CD14-positive monocyte (primary cell): ENCODE data around the gene WWOX. TPM values are rescaled to one million over a fixed set of nuclear protein-coding genes. Genes with fewer than 3 reads are reported as not detected.

ENCODE experiments used
- DNase-seq, 3 donors: peaks; one replicate each; pipeline ENCODE4 v3.0.0-alpha.2; 2011 to 2022
- H2AFZ ChIP-seq: 2 replicates; pipeline ENCODE4 v1.6.0; 2012; ENCODE audit warnings: mild to moderate bottlenecking, low read depth, low read length, inconsistent platforms; ENCODE audit not compliant: insufficient read depth, poor library complexity, severe bottlenecking
- H3K27ac ChIP-seq, 2 donors: 1 replicate in 1 of 2; 2 replicates in 1 of 2; pipeline ENCODE4 v1.5.1; 2012 to 2013; ENCODE audit warnings: low read length in 2 of 2, control low read depth in 1 of 2, inconsistent platforms in 1 of 2, low read depth in 1 of 2, mild to moderate bottlenecking in 1 of 2
- H3K27me3 ChIP-seq, 2 donors: one replicate each; pipeline versions ENCODE4 v1.6.0 to v1.6.1; 2011 to 2013; ENCODE audit warnings: low read length in 2 of 2; ENCODE audit not compliant: control insufficient read depth in 2 of 2, insufficient read depth in 2 of 2
- H3K36me3 ChIP-seq, 2 donors: replicated peaks in 1 of 2; 1 replicate in 1 of 2; 2 replicates in 1 of 2; pipeline versions ENCODE4 v1.5.1 to v1.6.1; 2012 to 2013; ENCODE audit warnings: low read length in 2 of 2, control low read depth in 1 of 2, inconsistent platforms in 1 of 2, mild to moderate bottlenecking in 1 of 2; ENCODE audit not compliant: insufficient read depth in 2 of 2, control insufficient read depth in 1 of 2
- H3K4me1 ChIP-seq, 2 donors: 1 replicate in 1 of 2; 2 replicates in 1 of 2; pipeline versions ENCODE4 v1.5.1 to v1.6.1; 2012 to 2013; ENCODE audit warnings: low read length in 2 of 2, control low read depth in 1 of 2, inconsistent platforms in 1 of 2, mild to moderate bottlenecking in 1 of 2, moderate library complexity in 1 of 2; ENCODE audit not compliant: insufficient read depth in 2 of 2, control insufficient read depth in 1 of 2
- H3K4me2 ChIP-seq: replicated peaks from 2 replicates; pipeline ENCODE3; 2012; ENCODE audit warnings: low read length, moderate library complexity, mild to moderate bottlenecking; ENCODE audit not compliant: poor library complexity, severe bottlenecking; ENCODE audit errors: extremely low read depth
- H3K4me3 ChIP-seq, 3 experiments: fragments of 200-600 bp in 1 of 3; sonication (generic) in 1 of 3; replicated peaks in 1 of 3; 1 replicate in 2 of 3; 2 replicates in 1 of 3; pipeline ENCODE4 v1.5.1; 2011 to 2013; ENCODE audit warnings: low read length in 3 of 3, mild to moderate bottlenecking in 3 of 3, control low read depth in 2 of 3, low read depth in 2 of 3, inconsistent platforms in 1 of 3, moderate library complexity in 1 of 3
- H3K79me2 ChIP-seq: 2 replicates; pipeline ENCODE4 v1.6.0; 2012; ENCODE audit warnings: mild to moderate bottlenecking, control low read depth, inconsistent platforms, low read length, moderate library complexity; ENCODE audit not compliant: insufficient read depth
- H3K9ac ChIP-seq: 2 replicates; pipeline ENCODE4 v1.6.0; 2017; ENCODE audit warnings: low read length, mild to moderate bottlenecking; ENCODE audit not compliant: insufficient read depth, poor library complexity, severe bottlenecking
- H3K9me3 ChIP-seq, 2 donors: replicated peaks in 1 of 2; 1 replicate in 1 of 2; 2 replicates in 1 of 2; pipeline versions ENCODE4 v1.5.1 to v1.6.1; 2012 to 2013; ENCODE audit warnings: low read length in 2 of 2, control low read depth in 1 of 2; ENCODE audit not compliant: control insufficient read depth in 1 of 2, insufficient read depth in 1 of 2
- H4K20me1 ChIP-seq: 2 replicates; pipeline ENCODE4 v1.6.0; 2012; ENCODE audit warnings: mild to moderate bottlenecking, low read length, control low read depth, moderate library complexity; ENCODE audit not compliant: insufficient read depth
- H3K27ac Mint-ChIP-seq, 7 donors: one replicate each; pipeline ENCODE4 v1.8.0; 2020; ENCODE audit warnings: mild to moderate bottlenecking in 7 of 7, mixed read lengths in 7 of 7, moderate library complexity in 6 of 7, inconsistent platforms in 2 of 7
- H3K27me3 Mint-ChIP-seq, 3 donors: one replicate each; pipeline ENCODE4 v1.8.0; 2021 to 2022; ENCODE audit warnings: low read depth in 3 of 3, mild to moderate bottlenecking in 3 of 3, mixed read lengths in 3 of 3, moderate library complexity in 3 of 3, inconsistent platforms in 1 of 3
- H3K36me3 Mint-ChIP-seq, 2 donors: one replicate each; pipeline ENCODE4 v1.8.0; 2020; ENCODE audit warnings: mixed read lengths in 2 of 2, inconsistent platforms in 1 of 2, mild to moderate bottlenecking in 1 of 2
- H3K4me1 Mint-ChIP-seq: one replicate; pipeline ENCODE4 v1.8.0; 2020; ENCODE audit warnings: mild to moderate bottlenecking, mixed read lengths
- H3K4me3 Mint-ChIP-seq, 2 donors: one replicate each; pipeline ENCODE4 v1.8.0; 2020; ENCODE audit warnings: mild to moderate bottlenecking in 2 of 2, mixed read lengths in 2 of 2, moderate library complexity in 1 of 2
- H3K9me3 Mint-ChIP-seq, 7 donors: one replicate each; pipeline ENCODE4 v1.8.0; 2020 to 2022; ENCODE audit warnings: mixed read lengths in 7 of 7, mild to moderate bottlenecking in 6 of 7, moderate library complexity in 6 of 7, inconsistent platforms in 2 of 7
- CTCF ChIP-seq: fragments of 200-600 bp; IDR thresholded peaks from one replicate; pipeline ENCODE4 v1.8.0; 2022; ENCODE audit warnings: antibody characterized with exemption, mild to moderate bottlenecking
- WGBS: methylation state at CpG from one replicate; pipeline ENCODE4 v1.1.5; 2013; ENCODE audit warnings: missing lambda C conversion rate; ENCODE audit not compliant: insufficient coverage; 5-methylcytosine and 5-hydroxymethylcytosine counted together
- intact Hi-C, 2 donors: fragments of 100-400 bp; cut with micrococcal nuclease; formaldehyde crosslinking; loops; one replicate each; pipeline versions ENCODE4 v1.15.0 to v1.15.1; 2023
- polyA plus RNA-seq, 3 donors: library from polyadenylated mRNA; depleted of rRNA in 1 of 3; unstranded in 2 of 3; stranded (reverse) in 1 of 3; fragments of 300-500 nt in 2 of 3; fragments of >200 nt in 1 of 3; fragmentation: Illumina TruSeq in 2 of 3; gene quantifications; 1 replicate in 2 of 3; 2 replicates in 1 of 3; pipeline ENCODE4 v1.2.3, GENCODE V29; 2012 to 2021

The WWOX gene
- polyA plus RNA-seq, 3 donors: 4.0 to 7.0 (median 6.3) TPM

DNA sequence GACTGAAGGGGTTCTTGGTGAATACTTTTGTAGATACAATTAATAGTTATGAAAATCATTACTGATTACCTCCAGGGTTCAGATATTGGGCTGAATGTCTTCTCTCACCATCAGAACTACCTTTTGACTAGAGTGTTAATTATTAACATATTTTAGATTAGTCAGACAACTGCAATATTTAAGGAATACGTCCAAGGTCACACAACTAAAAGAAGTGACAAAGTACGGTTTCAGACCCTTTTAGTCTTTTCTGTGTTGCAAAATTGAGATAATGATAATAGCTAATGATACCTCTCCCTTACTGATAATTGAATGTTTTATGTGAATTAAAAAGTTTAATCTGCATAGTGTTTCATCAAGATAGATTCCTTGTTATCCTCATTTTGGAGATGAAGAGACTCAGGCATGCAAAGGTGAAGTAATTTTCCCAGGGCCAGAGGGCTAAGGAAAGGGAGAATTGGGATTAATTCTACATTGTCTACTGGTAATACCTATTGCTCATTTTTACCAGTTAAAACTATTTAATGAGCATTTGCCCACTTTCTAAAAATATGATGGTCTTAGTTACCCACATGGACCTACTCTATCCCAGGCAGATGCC is 107.3 kb downstream of the WWOX start:
- Mint-ChIP-seq H3K4me1 (no peaks in the 10 kb centered on the region), H3K36me3 (no peaks in the 10 kb centered on the region), H3K9me3 (peaks cover 0 to 4% (median 0%) of the 10 kb centered on the region in 7 donors), H3K27ac (no peak overlapping the region), H3K4me3 (no peak overlapping the region), H3K27me3 (no peaks in the 10 kb centered on the region)
- DNase-seq: no peak
- no peak overlapping the region for H2AFZ ChIP-seq
- H3K4me2 ChIP-seq: no peak overlapping the region
- no CpG with 5 or more reads among the region's 2 CpGs for WGBS
- H4K20me1 ChIP-seq: no peaks in the 10 kb centered on the region
- H3K27ac ChIP-seq: no peak overlapping the region
- no peaks in the 10 kb centered on the region for H3K79me2 ChIP-seq
- intact Hi-C loops: no loop called here
- H3K9me3 ChIP-seq: no peaks in the 10 kb centered on the region
- H3K36me3 ChIP-seq: no peaks in the 10 kb centered on the region
- no peaks in the 10 kb centered on the region for H3K27me3 ChIP-seq
- no peak overlapping the region for H3K9ac ChIP-seq
- no peak for TF ChIP-seq CTCF
- H3K4me1 ChIP-seq: no peaks in the 10 kb centered on the region
- no peak overlapping the region for H3K4me3 ChIP-seq

DNA sequence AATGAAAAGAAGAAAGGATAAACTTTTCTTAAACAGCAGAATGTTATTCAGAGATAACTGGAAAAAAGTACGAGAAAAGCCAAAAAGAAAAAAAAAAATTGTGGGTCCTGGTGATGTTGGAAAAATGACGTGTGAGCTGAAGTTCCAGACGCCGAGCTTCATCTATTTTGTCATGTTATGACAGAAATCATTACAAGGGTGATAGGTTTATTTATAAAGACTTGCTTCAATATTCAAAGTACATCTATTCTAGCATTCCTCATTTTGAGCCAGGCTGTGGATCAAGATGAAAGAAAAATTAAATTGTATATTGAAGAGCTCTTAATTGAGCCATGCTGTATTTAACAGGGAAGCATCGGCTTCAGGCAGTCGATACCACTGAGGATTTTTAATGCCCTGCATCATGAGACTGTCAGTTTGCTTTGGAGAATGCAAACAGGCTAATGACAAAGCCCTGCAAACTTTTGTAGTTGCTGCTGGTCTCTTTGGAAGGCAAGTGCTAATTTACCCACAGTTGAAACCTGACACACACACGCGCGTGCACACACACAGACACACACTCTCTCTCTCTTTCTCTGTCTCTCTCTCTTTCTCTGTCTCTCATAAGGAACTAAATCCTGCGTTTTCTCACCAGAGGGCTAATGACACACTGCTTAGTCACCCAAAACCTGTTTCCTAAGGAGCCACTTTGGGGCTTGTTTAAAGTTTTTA is 110.7 kb downstream of the WWOX start:
- no peak overlapping the region for H3K9ac ChIP-seq
- Mint-ChIP-seq H3K27ac (no peak overlapping the region), H3K9me3 (peaks cover 0 to 6% (median 2%) of the 10 kb centered on the region in 7 donors), H3K27me3 (no peaks in the 10 kb centered on the region), H3K4me3 (no peak overlapping the region), H3K36me3 (no peaks in the 10 kb centered on the region), H3K4me1 (no peaks in the 10 kb centered on the region)
- no peak overlapping the region for H2AFZ ChIP-seq
- no peak overlapping the region for H3K27ac ChIP-seq
- H3K4me3 ChIP-seq: no peak overlapping the region
- no peak for TF ChIP-seq CTCF
- no peaks in the 10 kb centered on the region for H3K4me1 ChIP-seq
- no peak for DNase-seq
- 66% methylated on average over 6 of the region's 10 CpGs for WGBS
- H4K20me1 ChIP-seq: no peaks in the 10 kb centered on the region
- no peaks in the 10 kb centered on the region for H3K9me3 ChIP-seq
- intact Hi-C loops: no loop called here
- H3K27me3 ChIP-seq: no peaks in the 10 kb centered on the region
- H3K79me2 ChIP-seq: no peaks in the 10 kb centered on the region
- H3K4me2 ChIP-seq: no peak overlapping the region
- H3K36me3 ChIP-seq: no peaks in the 10 kb centered on the region
